ENCODE measurements around the gene ESRRB.

- TF ChIP-seq POLR2AphosphoS5 (IDR thresholded peaks at IDR 0.05) (no peak), CTCF (IDR thresholded peaks at IDR 0.05) (no peak), EP300 (IDR thresholded peaks at IDR 0.05; ENCODE audit: low read depth) (no peak), POLR2A (IDR thresholded peaks at IDR 0.05) (no peak)
Measured at GRCh38 chr14:76430017-76430416, 54.1 kb downstream of the ESRRB start.

All from transverse colon (tissue), 4 donors.